NT2/D1 (cell line): ENCODE measurements around the gene DDI2.

Experiments used
- DNase-seq: peaks from one replicate; pipeline ENCODE4 v3.0.0-alpha.2; 2011; ENCODE audit warnings: low read depth, low spot score
- H3K27me3 ChIP-seq: 2 replicates; pipeline ENCODE4 v1.6.0; 2011; ENCODE audit warnings: mild to moderate bottlenecking; ENCODE audit not compliant: insufficient read length, insufficient read depth
- H3K36me3 ChIP-seq: 2 replicates; pipeline ENCODE4 v1.6.1; 2011; ENCODE audit warnings: mild to moderate bottlenecking, low read length, mixed read lengths; ENCODE audit not compliant: insufficient read depth, insufficient read length
- H3K4me1 ChIP-seq: 2 replicates; pipeline ENCODE4 v1.5.1; 2011; ENCODE audit not compliant: insufficient read depth, insufficient read length
- H3K4me3 ChIP-seq: 2 replicates; pipeline ENCODE4 v1.5.1; 2011; ENCODE audit warnings: low read depth; ENCODE audit not compliant: insufficient read length
- H3K9ac ChIP-seq: 2 replicates; pipeline ENCODE4 v1.6.0; 2011; ENCODE audit warnings: low read depth; ENCODE audit not compliant: insufficient read length
- H3K9me3 ChIP-seq: 2 replicates; pipeline ENCODE4 v1.5.1; 2011; ENCODE audit warnings: mild to moderate bottlenecking, low read length; ENCODE audit not compliant: insufficient read depth
- SUZ12 ChIP-seq: IDR thresholded peaks from 2 replicates; pipeline ENCODE4 v1.6.1; 2011; ENCODE audit not compliant: insufficient read length, insufficient read depth; ENCODE audit errors: extremely low read depth
- YY1 ChIP-seq: IDR thresholded peaks from 2 replicates; pipeline ENCODE4 v1.6.1; 2011; ENCODE audit not compliant: insufficient read length, insufficient read depth
- ZNF274 ChIP-seq: IDR thresholded peaks from 2 replicates; pipeline ENCODE4 v1.6.1; 2011; ENCODE audit warnings: mild to moderate bottlenecking, low read depth, low read length

DDI2 gene

GRCh38 chr1:15575549-15576150 is 41.6 kb upstream of the DDI2 start:
- H3K4me1 ChIP-seq: no peaks in the 10 kb centered on the region
- no peak for DNase-seq
- no peaks in the 10 kb centered on the region for H3K27me3 ChIP-seq
- no peaks in the 10 kb centered on the region for H3K9me3 ChIP-seq
- peaks cover 19% of the 10 kb centered on the region for H3K36me3 ChIP-seq
- TF ChIP-seq SUZ12: no peak
- no peak for TF ChIP-seq YY1
- TF ChIP-seq ZNF274: no peak
- no peak overlapping the region for H3K4me3 ChIP-seq
- no peak overlapping the region for H3K9ac ChIP-seq

GRCh38 chr1:15577691-15578090 is 39.6 kb upstream of the DDI2 start:
- Histone ChIP-seq H3K4me1 (no peaks in the 10 kb centered on the region), H3K4me3 (no peak overlapping the region), H3K9ac (no peak overlapping the region), H3K9me3 (no peaks in the 10 kb centered on the region), H3K27me3 (no peaks in the 10 kb centered on the region), H3K36me3 (peaks cover 9% of the 10 kb centered on the region)
- TF ChIP-seq SUZ12 (no peak), YY1 (no peak), ZNF274 (no peak)
- DNase-seq: no peak

- peaks cover 9% of the 10 kb centered on the region for H3K36me3 ChIP-seq
- no peak overlapping the region for H3K4me3 ChIP-seq
- TF ChIP-seq YY1 (no peak), SUZ12 (no peak), ZNF274 (no peak)
- no peak overlapping the region for H3K9ac ChIP-seq
- H3K27me3 ChIP-seq: no peaks in the 10 kb centered on the region
- no peaks in the 10 kb centered on the region for H3K9me3 ChIP-seq
- no peaks in the 10 kb centered on the region for H3K4me1 ChIP-seq
- no peak for DNase-seq
Observed at GRCh38 chr1:15578921-15579682, 38.2 kb upstream of the DDI2 start.

- Histone ChIP-seq H3K9me3 (no peaks in the 10 kb centered on the region), H3K4me1 (no peaks in the 10 kb centered on the region), H3K27me3 (no peaks in the 10 kb centered on the region), H3K9ac (no peak overlapping the region), H3K36me3 (peaks cover 7% of the 10 kb centered on the region), H3K4me3 (no peak overlapping the region)
- TF ChIP-seq ZNF274 (no peak), SUZ12 (no peak)
- DNase-seq: no peak
Observed at GRCh38 chr1:15579683-15580047, 37.6 kb upstream of the DDI2 start.

GRCh38 chr1:15583016-15583706 is 34.1 kb upstream of the DDI2 start:
- no peaks in the 10 kb centered on the region for H3K4me1 ChIP-seq
- H3K4me3 ChIP-seq: no peak overlapping the region
- TF ChIP-seq SUZ12: no peak
- TF ChIP-seq ZNF274: no peak
- no peak for TF ChIP-seq YY1
- no peaks in the 10 kb centered on the region for H3K27me3 ChIP-seq
- DNase-seq: no peak
- H3K9me3 ChIP-seq: no peaks in the 10 kb centered on the region
- H3K36me3 ChIP-seq: peaks cover 1% of the 10 kb centered on the region
- no peak overlapping the region for H3K9ac ChIP-seq

GRCh38 chr1:15584489-15585363 is 32.5 kb upstream of the DDI2 start, which contains the start of gene AGMAT:
TSS of gene AGMAT (minus strand) at chr1:15585051. CDS start at chr1:15584967, 84 bp downstream.
- H3K4me1 ChIP-seq: no peaks in the 10 kb centered on the region
- H3K27me3 ChIP-seq: no peaks in the 10 kb centered on the region
- peaks cover 3% of the 10 kb centered on the region for H3K36me3 ChIP-seq
- no peaks in the 10 kb centered on the region for H3K9me3 ChIP-seq
- peak within 1 kb of the TSS; percentile 59 for H3K4me3 ChIP-seq
- peak; percentile 60 for DNase-seq
- peak within 1 kb of the TSS; percentile 76 for H3K9ac ChIP-seq
- TF ChIP-seq SUZ12: no peak
